H9 (cell line): Measurements from ENCODE around the gene FAM81A. TPM values are rescaled to one million over a fixed set of nuclear protein-coding genes. Genes with fewer than 3 reads are reported as not detected.

Source experiments
- DNase-seq: peaks from one replicate; pipeline ENCODE4 v3.0.0-alpha.2; 2017
- H2AFZ ChIP-seq: one replicate; pipeline ENCODE4 v1.6.1; 2013; ENCODE audit warnings: mild to moderate bottlenecking, low read length, control low read depth, moderate library complexity
- H2AK5ac ChIP-seq: 2 replicates; pipeline ENCODE4 v1.6.1; 2013; ENCODE audit warnings: low read length, control low read depth, mixed read lengths; ENCODE audit not compliant: insufficient read length
- H2BK120ac ChIP-seq: one replicate; pipeline ENCODE4 v1.6.1; 2013; ENCODE audit warnings: low read depth, mild to moderate bottlenecking, low read length, control low read depth, inconsistent platforms; ENCODE audit not compliant: poor library complexity, severe bottlenecking
- H2BK12ac ChIP-seq: 2 replicates; pipeline ENCODE4 v1.6.1; 2013; ENCODE audit warnings: low read length, control low read depth, mixed read lengths, low read depth; ENCODE audit not compliant: insufficient read length
- H2BK15ac ChIP-seq: 2 replicates; pipeline ENCODE4 v1.6.1; 2013; ENCODE audit warnings: low read depth, low read length, control low read depth
- H2BK20ac ChIP-seq: one replicate; pipeline ENCODE4 v1.6.1; 2013; ENCODE audit warnings: low read depth, mild to moderate bottlenecking, low read length, control low read depth, inconsistent platforms; ENCODE audit not compliant: poor library complexity, severe bottlenecking
- H2BK5ac ChIP-seq: 2 replicates; pipeline ENCODE4 v1.6.1; 2013; ENCODE audit warnings: low read length, control low read depth, mixed read lengths; ENCODE audit not compliant: insufficient read length
- H3K14ac ChIP-seq: 2 replicates; pipeline ENCODE4 v1.6.1; 2013; ENCODE audit warnings: low read length, control low read depth; ENCODE audit not compliant: insufficient read depth
- H3K18ac ChIP-seq: 2 replicates; pipeline ENCODE4 v1.6.1; 2013; ENCODE audit warnings: low read depth, mild to moderate bottlenecking, mixed read lengths, low read length, control low read depth; ENCODE audit not compliant: insufficient read length
- H3K23ac ChIP-seq: 2 replicates; pipeline ENCODE4 v1.6.1; 2013; ENCODE audit warnings: low read length, control low read depth, mixed read lengths, low read depth; ENCODE audit not compliant: insufficient read length
- H3K23me2 ChIP-seq: 2 replicates; pipeline ENCODE4 v1.6.1; 2013; ENCODE audit warnings: low read depth, mild to moderate bottlenecking, mixed read lengths, low read length, control low read depth; ENCODE audit not compliant: insufficient read length, poor library complexity, severe bottlenecking
- H3K27ac ChIP-seq: 2 replicates; pipeline ENCODE4 v1.5.1; 2013; ENCODE audit warnings: low read length, control low read depth, mixed read lengths, low read depth; ENCODE audit not compliant: insufficient read length
- H3K27me3 ChIP-seq: 2 replicates; pipeline ENCODE4 v1.6.1; 2013; ENCODE audit warnings: low read length, control low read depth, inconsistent platforms; ENCODE audit not compliant: insufficient read depth
- H3K4ac ChIP-seq: 2 replicates; pipeline ENCODE4 v1.6.1; 2013; ENCODE audit warnings: low read depth, mild to moderate bottlenecking, control low read depth, inconsistent platforms, low read length, moderate library complexity
- H3K4me1 ChIP-seq: 2 replicates; pipeline ENCODE4 v1.6.1; 2013; ENCODE audit warnings: low read length, control low read depth, inconsistent platforms; ENCODE audit not compliant: insufficient read depth
- H3K4me2 ChIP-seq: 2 replicates; pipeline ENCODE4 v1.6.1; 2013; ENCODE audit warnings: low read length, control low read depth, mixed read lengths; ENCODE audit not compliant: insufficient read length, insufficient read depth
- H3K56ac ChIP-seq: 2 replicates; pipeline ENCODE4 v1.6.1; 2013; ENCODE audit warnings: low read depth, mild to moderate bottlenecking, mixed read lengths, low read length, control low read depth; ENCODE audit not compliant: insufficient read length
- H3K79me1 ChIP-seq: 2 replicates; pipeline ENCODE4 v1.6.1; 2013; ENCODE audit warnings: low read depth, mild to moderate bottlenecking, moderate library complexity, low read length, control low read depth, inconsistent platforms; ENCODE audit not compliant: insufficient read depth, poor library complexity, severe bottlenecking
- H3K79me2 ChIP-seq: 2 replicates; pipeline ENCODE4 v1.6.1; 2013; ENCODE audit warnings: low read length, control low read depth, inconsistent platforms; ENCODE audit not compliant: insufficient read depth
- H3K9ac ChIP-seq: 2 replicates; pipeline ENCODE4 v1.6.1; 2013; ENCODE audit warnings: low read length, control low read depth, mixed read lengths; ENCODE audit not compliant: insufficient read length; ENCODE audit errors: extremely low read depth
- H3K9me3 ChIP-seq: one replicate; pipeline ENCODE4 v1.6.1; 2013; ENCODE audit warnings: low read depth, low read length, inconsistent platforms; ENCODE audit not compliant: control insufficient read depth
- H3T11ph ChIP-seq: one replicate; pipeline ENCODE4 v1.6.1; 2013; ENCODE audit warnings: mild to moderate bottlenecking, low read length, control low read depth, inconsistent platforms
- H4K20me1 ChIP-seq: one replicate; pipeline ENCODE4 v1.6.1; 2013; ENCODE audit not compliant: control insufficient read depth, insufficient read length, insufficient read depth
- H4K5ac ChIP-seq: 2 replicates; pipeline ENCODE4 v1.6.1; 2013; ENCODE audit warnings: low read depth, mild to moderate bottlenecking, mixed read lengths, low read length, control low read depth; ENCODE audit not compliant: insufficient read length
- H4K8ac ChIP-seq: replicated peaks from 2 replicates; pipeline ENCODE4 v1.6.1; 2013; ENCODE audit warnings: low read length, control low read depth, mixed read lengths, low read depth; ENCODE audit not compliant: insufficient read length
- H4K91ac ChIP-seq: 2 replicates; pipeline ENCODE4 v1.6.1; 2013; ENCODE audit warnings: low read depth, mild to moderate bottlenecking, moderate library complexity, mixed read lengths, low read length, control low read depth; ENCODE audit not compliant: insufficient read length
- H3K27ac Mint-ChIP-seq, 3 experiments: 2 replicates in 2 of 3; 3 replicates in 1 of 3; pipeline ENCODE4 v1.8.0; 2020 to 2021; ENCODE audit warnings: mixed read lengths in 3 of 3, mild to moderate bottlenecking in 1 of 3, moderate library complexity in 1 of 3
- H3K27me3 Mint-ChIP-seq: 2 replicates; pipeline ENCODE4 v1.8.0; 2021; ENCODE audit warnings: low read depth, mild to moderate bottlenecking, moderate library complexity, mixed read lengths
- H3K36me3 Mint-ChIP-seq, 3 experiments: 2 replicates in 2 of 3; 3 replicates in 1 of 3; pipeline ENCODE4 v1.8.0; 2020 to 2021; ENCODE audit warnings: low read depth in 3 of 3, mixed read lengths in 3 of 3; ENCODE audit not compliant: insufficient read depth in 1 of 3
- H3K4me1 Mint-ChIP-seq, 2 experiments: 2 replicates each; pipeline ENCODE4 v1.8.0; 2020; ENCODE audit warnings: mixed read lengths in 2 of 2
- H3K4me3 Mint-ChIP-seq, 2 experiments: 2 replicates in 1 of 2; 3 replicates in 1 of 2; pipeline ENCODE4 v1.8.0; 2020 to 2021; ENCODE audit warnings: mild to moderate bottlenecking in 2 of 2, mixed read lengths in 2 of 2, moderate library complexity in 1 of 2
- H3K9me3 Mint-ChIP-seq, 2 experiments: 2 replicates in 1 of 2; 3 replicates in 1 of 2; pipeline ENCODE4 v1.8.0; 2020; ENCODE audit warnings: mild to moderate bottlenecking in 2 of 2, mixed read lengths in 2 of 2, moderate library complexity in 1 of 2
- CTCF ChIP-seq: fragments of 200-600 bp; sonication (generic); conservative IDR thresholded peaks from 3 replicates; pipeline ENCODE4 v1.8.0; 2021; ENCODE audit warnings: antibody characterized with exemption, mild to moderate bottlenecking
- WGBS: extraction: QIAGEN DNeasy Blood & Tissue Kit; methylation state at CpG from one replicate; pipeline ENCODE4 v1.1.7; 2013; ENCODE audit warnings: missing lambda C conversion rate, low lambda C conversion rate, mixed read lengths; ENCODE audit not compliant: insufficient read length; ENCODE audit errors: extremely low coverage; 5-methylcytosine and 5-hydroxymethylcytosine counted together
- total RNA-seq: library from RNA; stranded (reverse); gene quantifications from 2 replicates; pipeline ENCODE4 v1.2.1, GENCODE V29; 2021

FAM81A gene
- total RNA-seq, 1 experiment from 2014 or later, result 1.7 TPM

GRCh38 chr15:59571606-59572005, 133.6 kb downstream of the FAM81A start:
- peaks cover 5 to 11% of the 10 kb centered on the region in 2 experiments for H3K4me1 Mint-ChIP-seq
- Histone ChIP-seq H2AFZ (no peak overlapping the region), H3K14ac (no peak overlapping the region), H3K23me2 (no peaks in the 10 kb centered on the region), H2BK12ac (no peak overlapping the region), H3K27me3 (no peaks in the 10 kb centered on the region), H3K9ac (no peak overlapping the region), H3K4ac (no peak overlapping the region), H3K79me1 (no peaks in the 10 kb centered on the region), H4K5ac (no peak overlapping the region), H2BK5ac (no peak overlapping the region), H3K18ac (no peak overlapping the region), H3K23ac (no peak overlapping the region), H4K91ac (no peak overlapping the region), H2BK20ac (no peak overlapping the region), H2BK120ac (no peak overlapping the region), H3K56ac (no peak overlapping the region), H4K8ac (no peak overlapping the region), H3K4me2 (no peak overlapping the region), H2AK5ac (no peak overlapping the region), H3T11ph (no peak overlapping the region), H4K20me1 (no peaks in the 10 kb centered on the region), H2BK15ac (no peak overlapping the region), H3K79me2 (no peaks in the 10 kb centered on the region), H3K9me3 (no peaks in the 10 kb centered on the region), H3K4me1 (no peaks in the 10 kb centered on the region), H3K27ac (no peak overlapping the region)
- peaks cover under 1 to 2% of the 10 kb centered on the region in 2 experiments; a peak in 2 of 5 replicates for H3K9me3 Mint-ChIP-seq
- DNase-seq, result no peak
- WGBS, result no CpG with 5 or more reads among the region's 6 CpGs
- no peak for TF ChIP-seq CTCF
- H3K4me3 Mint-ChIP-seq, result no peak overlapping the region
- H3K27me3 Mint-ChIP-seq, result no peaks in the 10 kb centered on the region
- no peaks in the 10 kb centered on the region for H3K36me3 Mint-ChIP-seq
- no peak overlapping the region for H3K27ac Mint-ChIP-seq

Other genes starting within 250 kb of the FAM81A start
- not detected in 2 replicates for gene LDHAL6B, start 231.3 kb upstream of the FAM81A start, total RNA-seq
- gene MYO1E, start 65.3 kb upstream of the FAM81A start, total RNA-seq, result 235 and 249 TPM in 2 replicates
- not detected in 2 replicates for gene GCNT3, start 173.6 kb downstream of the FAM81A start, total RNA-seq
- 144 and 147 TPM in 2 replicates for gene GTF2A2, start 219.3 kb downstream of the FAM81A start, total RNA-seq